Fibroblast of skin of abdomen (primary cell): ENCODE measurements around the gene RPL7L1.

Source experiments
- DNase-seq: peaks from one replicate; pipeline ENCODE4 v3.0.0-alpha.2; 2013

RPL7L1 gene

GRCh38 chr6:42933205-42933604 lies 53.8 kb downstream of the RPL7L1 start:
- no peak for DNase-seq

DNA sequence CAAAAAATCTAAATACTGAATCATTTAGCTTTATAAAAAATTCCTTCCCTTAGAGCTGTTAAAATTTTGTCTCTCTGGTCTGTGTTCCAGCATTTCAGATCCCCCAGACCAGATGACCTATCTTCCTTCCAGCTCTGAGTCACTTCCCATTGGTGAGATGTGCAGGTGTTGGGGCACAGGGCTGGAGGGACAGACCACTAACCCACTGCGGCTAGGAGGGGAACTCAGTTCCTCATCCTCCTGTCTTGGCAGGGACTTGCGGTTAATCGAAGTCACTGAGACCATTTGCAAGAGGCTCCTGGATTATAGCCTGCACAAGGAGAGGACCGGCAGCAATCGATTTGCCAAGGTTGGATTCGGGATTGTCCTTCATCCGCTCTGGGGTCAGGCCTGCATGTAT lies 55.9 kb downstream of the RPL7L1 start:
- DNase-seq = no peak

DNA sequence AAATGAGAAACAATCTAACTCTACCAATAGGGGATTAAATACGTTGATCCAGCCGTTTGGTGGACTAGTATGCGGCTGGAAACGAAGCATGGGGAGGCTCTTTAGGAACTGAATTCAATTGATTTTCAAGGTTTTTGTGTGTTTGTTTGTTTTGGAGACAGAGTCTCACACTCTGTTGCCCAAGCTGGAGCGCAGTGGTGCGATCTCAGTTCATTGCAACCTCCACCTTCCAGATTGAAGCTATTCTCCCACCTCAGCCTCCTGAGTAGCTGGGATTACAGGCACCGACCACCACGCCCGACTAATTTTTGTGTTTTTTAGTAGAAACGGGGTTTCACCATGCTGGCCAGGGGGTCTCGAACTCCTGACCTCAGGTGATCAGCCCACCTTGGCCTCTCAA lies 57.0 kb downstream of the RPL7L1 start:
- DNase-seq = no peak

DNA sequence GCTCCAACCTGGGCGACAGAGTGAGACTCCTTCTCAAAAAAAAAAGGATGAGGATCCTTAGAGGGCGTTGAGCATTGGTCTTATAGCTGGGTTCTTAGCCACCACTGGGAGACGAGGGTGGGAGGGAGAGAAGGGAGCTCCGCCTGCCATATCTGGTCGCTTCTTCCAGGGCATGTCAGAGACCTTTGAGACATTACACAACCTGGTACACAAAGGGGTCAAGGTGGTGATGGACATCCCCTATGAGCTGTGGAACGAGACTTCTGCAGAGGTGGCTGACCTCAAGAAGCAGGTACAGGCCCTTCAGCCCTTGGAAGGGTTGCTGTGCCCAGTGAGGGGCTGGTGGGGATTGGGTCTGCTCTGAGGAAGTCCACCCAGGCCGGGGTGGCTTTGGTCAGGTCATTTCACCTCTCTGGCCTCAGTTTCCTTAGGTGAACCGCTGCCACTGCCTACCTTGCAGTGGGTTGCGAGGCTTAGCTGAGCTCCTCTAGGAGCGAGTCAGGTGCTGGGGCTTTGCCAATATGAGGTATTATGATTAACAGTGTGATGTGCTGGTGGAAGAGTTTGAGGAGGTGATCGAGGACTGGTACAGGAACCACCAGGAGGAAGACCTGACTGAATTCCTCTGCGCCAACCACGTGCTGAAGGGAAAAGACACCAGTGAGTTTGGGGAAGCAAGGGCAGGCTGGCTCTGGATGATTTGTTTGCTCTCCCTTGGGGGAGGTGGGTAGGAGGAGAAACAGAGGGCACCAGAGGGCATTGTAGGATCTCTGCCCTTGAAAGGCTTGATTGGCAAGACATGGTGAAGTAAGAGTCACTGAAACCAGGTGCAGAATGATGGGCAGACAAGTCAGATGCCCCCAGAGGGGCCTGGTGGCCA lies 58.4 kb downstream of the RPL7L1 start:
- DNase-seq = no peak

GRCh38 chr6:42938428-42938796 lies 59.0 kb downstream of the RPL7L1 start:
- no peak for DNase-seq

- DNase-seq = no peak
These were observed 59.8 kb downstream of the RPL7L1 start for GRCh38 chr6:42938987-42939809.
